ENCODE results near the gene MLEC. TPM values are rescaled to one million over a fixed set of nuclear protein-coding genes. Genes with fewer than 3 reads are reported as not detected.

Gene MLEC
- total RNA-seq, 4 donors from 2014 or later, result 46.5 to 89.4 (median 60.1) TPM

DNA sequence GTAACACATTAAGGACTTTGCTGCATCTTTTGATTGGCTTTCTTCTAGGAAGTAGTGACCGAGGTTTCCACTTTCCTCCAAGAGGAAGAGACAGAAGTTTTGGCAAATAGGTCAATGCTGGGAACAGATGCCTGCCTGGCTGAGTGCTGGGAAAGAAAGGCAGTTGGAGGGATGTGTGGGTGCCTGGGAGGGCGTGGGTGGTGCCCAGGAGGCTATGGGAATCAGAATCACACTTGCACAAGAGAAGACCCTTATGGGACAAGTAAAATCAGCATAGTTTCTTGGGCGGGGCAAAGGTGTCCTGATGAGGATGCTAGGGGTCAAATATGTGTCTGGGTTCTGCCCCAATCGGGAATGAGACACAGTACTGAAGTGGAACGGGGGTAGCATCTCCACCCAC is 37.8 kb downstream of the MLEC start:
- peaks cover 21 to 40% of the 10 kb centered on the region in 2 donors for H3K4me1 ChIP-seq
- H3K36me3 ChIP-seq, result peaks cover 0 to 45% of the 10 kb centered on the region in 2 donors
- intact Hi-C loops (cut with DNase I; ENCODE audit: low total_unique reads), result loop anchor here (1.0 to 5.0 kb wide), 4 partner anchors 37 to 178 kb away; partner anchors contain the start of genes MLEC and SPPL3
- H3K27me3 ChIP-seq, result no peaks in the 10 kb centered on the region
- DNase-seq (no peak), ATAC-seq (no peak)
- peak overlapping the region in 3 of 4 donors; percentile 92 to 95 (median 94) for H3K27ac ChIP-seq
- TF ChIP-seq CTCF (IDR thresholded peaks at IDR 0.05 in 4 of 5, conservative IDR thresholded peaks at IDR 0.05 in 1 of 5) (no peak), POLR2A (IDR thresholded peaks at IDR 0.05) (no peak)
- in situ Hi-C loops (cut with MboI; ENCODE audit: low sequenced_read_pairs in 4 of 4), result no loop called here
- H3K4me3 ChIP-seq, result no peak overlapping the region
- H3K9me3 ChIP-seq, result no peaks in the 10 kb centered on the region

GRCh38 chr12:120725151-120725658 is 38.3 kb downstream of the MLEC start:
- Histone ChIP-seq H3K36me3 (peaks cover 0 to 45% of the 10 kb centered on the region in 2 donors), H3K9me3 (no peaks in the 10 kb centered on the region), H3K4me1 (peaks cover 21 to 36% of the 10 kb centered on the region in 2 donors), H3K4me3 (peak overlapping the region; percentile 78 to 92 (median 86)), H3K27ac (peak overlapping the region; percentile 92 to 96 (median 94)), H3K27me3 (no peaks in the 10 kb centered on the region)
- DNase-seq (no peak), ATAC-seq (no peak)
- TF ChIP-seq CTCF (IDR thresholded peaks at IDR 0.05 in 4 of 5, conservative IDR thresholded peaks at IDR 0.05 in 1 of 5), result no peak
- no peak for TF ChIP-seq POLR2A (IDR thresholded peaks at IDR 0.05)
- in situ Hi-C loops (cut with MboI; ENCODE audit: low sequenced_read_pairs in 4 of 4), result no loop called here
- intact Hi-C loops (cut with DNase I; ENCODE audit: low total_unique reads), result loop anchor here (1.0 to 5.0 kb wide), 4 partner anchors 36 to 177 kb away; partner anchors contain the start of genes MLEC and SPPL3

- intact Hi-C loops (cut with DNase I; ENCODE audit: low total_unique reads) (loop anchor here (1.0 to 5.0 kb wide), 4 partner anchors 35 to 176 kb away; partner anchors contain the start of genes MLEC and SPPL3), in situ Hi-C loops (cut with MboI; ENCODE audit: low sequenced_read_pairs in 4 of 4) (no loop called here)
- Histone ChIP-seq H3K4me3 (peak within 1 kb of the TSS; percentile 78 to 92 (median 86)), H3K36me3 (peaks cover 0 to 50% of the 10 kb centered on the region in 2 donors), H3K9me3 (no peaks in the 10 kb centered on the region), H3K4me1 (peaks cover 16 to 30% of the 10 kb centered on the region in 2 donors), H3K27ac (peak within 1 kb of the TSS; percentile 92 to 96 (median 94)), H3K27me3 (no peaks in the 10 kb centered on the region)
- ATAC-seq (peak; percentile 83 to 89), DNase-seq (peak; percentile 85 to 88)
- TF ChIP-seq POLR2A (IDR thresholded peaks at IDR 0.05) (peak; percentile 86 to 88), CTCF (IDR thresholded peaks at IDR 0.05 in 4 of 5, conservative IDR thresholded peaks at IDR 0.05 in 1 of 5) (peak in 1 of 5 experiments; percentile 25)
Observed at GRCh38 chr12:120725659-120726509, 38.9 kb downstream of the MLEC start, which contains the start of gene ACADS. Gene ACADS (plus strand): TSS chr12:120725826. CDS start chr12:120725886, 60 bp downstream.

GRCh38 chr12:120726510-120726793 is 39.5 kb downstream of the MLEC start:
- no peak for TF ChIP-seq POLR2A (IDR thresholded peaks at IDR 0.05)
- TF ChIP-seq CTCF (IDR thresholded peaks at IDR 0.05 in 4 of 5, conservative IDR thresholded peaks at IDR 0.05 in 1 of 5), result no peak
- Histone ChIP-seq H3K27me3 (no peaks in the 10 kb centered on the region), H3K9me3 (no peaks in the 10 kb centered on the region), H3K4me3 (peak overlapping the region; percentile 78 to 92 (median 86)), H3K27ac (peak overlapping the region; percentile 92 to 96 (median 94)), H3K4me1 (peaks cover 13 to 25% of the 10 kb centered on the region in 2 donors), H3K36me3 (peaks cover 0 to 54% of the 10 kb centered on the region in 2 donors)
- DNase-seq (no peak), ATAC-seq (no peak)
- in situ Hi-C loops (cut with MboI; ENCODE audit: low sequenced_read_pairs in 4 of 4) (no loop called here), intact Hi-C loops (cut with DNase I; ENCODE audit: low total_unique reads) (loop anchor here (5.0 kb wide), 2 partner anchors 126 to 176 kb away; partner anchors contain the start of gene SPPL3)
